HCT116 (cell line): ENCODE results near the gene HK3. TPM values are rescaled to one million over a fixed set of nuclear protein-coding genes. Genes with fewer than 3 reads are reported as not detected.

ENCODE experiments used
- ATAC-seq: fragments of 200-7000 bp; cut with Tn5 transposase; 2 replicates; pipeline ENCODE4 v1.9.1; 2020; ENCODE audit warnings: mild to moderate bottlenecking, moderate library complexity
- BruUV-seq: library from RNA; stranded (reverse); fragments of 400-500 nt; replicated peaks from 2 replicates; lab custom pipeline; 2021; lab: Mats Ljungman, UMichigan
- CTCF ChIA-PET: fragments of 300-600 bp; sonication (Branson Sonifier 250); formaldehyde crosslinking; loops from one replicate; lab custom pipeline; 2021; ENCODE audit warnings: antibody characterized with exemption; lab: Charles Lee
- POLR2A ChIA-PET: fragments of 300-600, 350-600 bp; sonication (Branson Sonifier 250); formaldehyde crosslinking; loops from one replicate; lab custom pipeline; 2021; ENCODE audit warnings: antibody characterized with exemption; lab: Charles Lee
- RAD21 ChIA-PET, 2 experiments: fragments of 300-600 bp; sonication (Branson Sonifier 250); formaldehyde crosslinking; loops; one replicate each; lab custom pipeline; 2023; ENCODE audit warnings: low total read pairs in 2 of 2; ENCODE audit not compliant: uncharacterized antibody in 2 of 2, unreplicated experiment in 2 of 2, low non-redundant PET in 1 of 2; lab: Charles Lee
- DNase-seq: peaks from one replicate; pipeline ENCODE4 v3.0.0-alpha.2; 2010; ENCODE audit warnings: low read depth, low spot score
- H2AFZ ChIP-seq: fragments of 200-600 bp; shearing (Covaris generic), sonication (generic); 2 replicates; pipeline ENCODE4 v1.6.1; 2017; ENCODE audit warnings: low read depth, mixed run types, mixed read lengths, antibody characterized with exemption, low read length; ENCODE audit not compliant: poor library complexity, severe bottlenecking
- H3K27ac ChIP-seq: 2 replicates; pipeline ENCODE4 v1.5.1; 2012; ENCODE audit warnings: low read depth, low read length
- H3K27me3 ChIP-seq: fragments of 200-600 bp; sonication (generic); 2 replicates; pipeline ENCODE4 v1.6.1; 2016; ENCODE audit warnings: mixed run types, low read length, mixed read lengths; ENCODE audit not compliant: insufficient read depth
- H3K36me3 ChIP-seq, 2 experiments: fragments of 200-500 bp in 1 of 2; fragments of 200-600 bp in 1 of 2; sonication (Bioruptor generic) in 1 of 2; sonication (generic) in 1 of 2; 2 replicates each; pipeline versions ENCODE4 v1.5.1 to v1.6.1; 2014 to 2016; ENCODE audit warnings: low read length in 2 of 2, inconsistent platforms in 1 of 2, mixed read lengths in 1 of 2, mixed run types in 1 of 2; ENCODE audit not compliant: insufficient read depth in 2 of 2, control insufficient read depth in 1 of 2
- H3K4me1 ChIP-seq, 2 experiments: fragments of 200-600 bp in 1 of 2; sonication (generic) in 1 of 2; 2 replicates each; pipeline versions ENCODE4 v1.5.1 to v1.6.1; 2012 to 2017; ENCODE audit warnings: low read length in 2 of 2, inconsistent platforms in 1 of 2, mild to moderate bottlenecking in 1 of 2, mixed read lengths in 1 of 2, mixed run types in 1 of 2, moderate library complexity in 1 of 2; ENCODE audit not compliant: insufficient read depth in 2 of 2, control insufficient read depth in 1 of 2
- H3K4me2 ChIP-seq: fragments of 200-600 bp; sonication (generic); 2 replicates; pipeline ENCODE4 v1.6.1; 2017; ENCODE audit warnings: mixed run types, low read length, mixed read lengths
- H3K4me3 ChIP-seq, 2 experiments: fragments of 200-600 bp in 1 of 2; sonication (generic) in 1 of 2; replicated peaks in 1 of 2; 2 replicates each; pipeline ENCODE4 v1.5.1; 2011 to 2016; ENCODE audit warnings: low read length in 2 of 2, control low read depth in 1 of 2, low read depth in 1 of 2, mild to moderate bottlenecking in 1 of 2, mixed read lengths in 1 of 2, mixed run types in 1 of 2
- H3K79me2 ChIP-seq: fragments of 200-600 bp; sonication (generic); 2 replicates; pipeline ENCODE4 v1.6.1; 2017; ENCODE audit warnings: mild to moderate bottlenecking, mixed run types, low read length, moderate library complexity, mixed read lengths; ENCODE audit not compliant: insufficient read depth
- H3K9ac ChIP-seq: fragments of 200-600 bp; sonication (generic); 2 replicates; pipeline ENCODE4 v1.6.1; 2016; ENCODE audit warnings: low read length, mixed read lengths
- H3K9me2 ChIP-seq: fragments of 200-600 bp; sonication (generic), shearing (Covaris generic); 2 replicates; pipeline ENCODE4 v1.6.1; 2017; ENCODE audit warnings: mixed run types, mild to moderate bottlenecking, moderate library complexity; ENCODE audit not compliant: insufficient read depth
- H3K9me3 ChIP-seq, 2 experiments: fragments of 200-500 bp in 1 of 2; fragments of 200-600 bp in 1 of 2; sonication (Bioruptor generic) in 1 of 2; sonication (generic) in 1 of 2; 2 replicates each; pipeline ENCODE4 v1.6.1; 2014 to 2017; ENCODE audit warnings: low read length in 2 of 2, mixed read lengths in 2 of 2, inconsistent platforms in 1 of 2, low read depth in 1 of 2, mild to moderate bottlenecking in 1 of 2, mixed run types in 1 of 2, moderate library complexity in 1 of 2; ENCODE audit not compliant: control insufficient read depth in 1 of 2, insufficient read depth in 1 of 2
- H4K20me1 ChIP-seq: fragments of 200-600 bp; sonication (generic), shearing (Covaris generic); 2 replicates; pipeline ENCODE4 v1.6.1; 2017; ENCODE audit warnings: mixed run types, mild to moderate bottlenecking, moderate library complexity; ENCODE audit not compliant: insufficient read depth
- EGR1 ChIP-seq: IDR thresholded peaks from 2 replicates; pipeline ENCODE4 v1.6.1; 2012; ENCODE audit warnings: low read depth
- ELF1 ChIP-seq: IDR thresholded peaks from 2 replicates; pipeline ENCODE4 v1.6.1; 2012; ENCODE audit warnings: low read depth, borderline replicate concordance
- EZH2 ChIP-seq: fragments of 200-600 bp; sonication (generic); IDR thresholded peaks from 2 replicates; pipeline ENCODE4 v1.6.1; 2017; ENCODE audit warnings: antibody characterized with exemption, mixed run types
- EZH2phosphoT487 ChIP-seq: fragments of 200-600 bp; IDR thresholded peaks from 2 replicates; pipeline ENCODE4 v1.6.1; 2018; ENCODE audit warnings: antibody characterized with exemption, borderline replicate concordance
- JUND ChIP-seq: IDR thresholded peaks from 2 replicates; pipeline ENCODE4 v1.6.1; 2012
- SIN3A ChIP-seq: IDR thresholded peaks from 2 replicates; pipeline ENCODE4 v1.6.1; 2012; ENCODE audit warnings: low read depth
- SP1 ChIP-seq: IDR thresholded peaks from 2 replicates; pipeline ENCODE4 v1.6.1; 2012; ENCODE audit warnings: low read depth
- TCF7L2 ChIP-seq: IDR thresholded peaks from 2 replicates; pipeline ENCODE4 v1.7.0; 2011; ENCODE audit warnings: borderline replicate concordance, inconsistent platforms; ENCODE audit not compliant: insufficient read depth, insufficient read length; ENCODE audit errors: extremely low read depth
- ZNF274 ChIP-seq: fragments of 200-500 bp; sonication (Bioruptor generic); IDR thresholded peaks from 2 replicates; pipeline ENCODE4 v1.6.1; 2014; ENCODE audit warnings: mild to moderate bottlenecking, low read depth, low read length, inconsistent platforms
- intact Hi-C: fragments of 100-400 bp; cut with micrococcal nuclease; formaldehyde crosslinking; loops from 2 replicates; pipeline ENCODE4 v1.10.0; 2022
- total RNA-seq: library from RNA; stranded (reverse); gene quantifications from one replicate; pipeline ENCODE4 v1.2.1, GENCODE V29; 2021; ENCODE audit not compliant: unreplicated experiment
- TF ChIP-seq, protein P1 (sequence below): IDR thresholded peaks from 2 replicates; pipeline ENCODE4 v1.6.1; 2012; ENCODE audit warnings: low read depth
- TF ChIP-seq, protein P2 (sequence below), 3 experiments: fragments of 200-600 bp in 1 of 3; sonication (generic) in 1 of 3; IDR thresholded peaks in 2 of 3; conservative IDR thresholded peaks in 1 of 3; 2 replicates each; pipeline ENCODE4 v1.5.1; 2012 to 2017; ENCODE audit warnings: low read depth in 2 of 3, low read length in 2 of 3, antibody characterized with exemption in 1 of 3, borderline replicate concordance in 1 of 3, control low read depth in 1 of 3, mild to moderate bottlenecking in 1 of 3, mixed read lengths in 1 of 3, mixed run types in 1 of 3, moderate library complexity in 1 of 3; ENCODE audit not compliant: insufficient read depth in 1 of 3

The HK3 gene
- total RNA-seq, 1 experiment from 2014 or later, result 0.30 TPM

- Histone ChIP-seq H2AFZ (no peak overlapping the region), H3K79me2 (no peaks in the 10 kb centered on the region), H3K4me2 (no peak overlapping the region), H4K20me1 (no peaks in the 10 kb centered on the region), H3K4me1 (no peaks in the 10 kb centered on the region), H3K9ac (no peak overlapping the region), H3K27ac (no peak overlapping the region), H3K27me3 (no peaks in the 10 kb centered on the region), H3K4me3 (no peak overlapping the region), H3K36me3 (no peaks in the 10 kb centered on the region), H3K9me3 (no peaks in the 10 kb centered on the region), H3K9me2 (no peaks in the 10 kb centered on the region)
- BruUV-seq, result no TSS peak
- POLR2A ChIA-PET, result no interaction called here
- DNase-seq, result no peak
- CTCF ChIA-PET, result no interaction called here
- no peak for TF ChIP-seq TCF7L2
- no peak for TF ChIP-seq EGR1
- TF ChIP-seq ZNF274, result no peak
- TF ChIP-seq, protein P1, sequence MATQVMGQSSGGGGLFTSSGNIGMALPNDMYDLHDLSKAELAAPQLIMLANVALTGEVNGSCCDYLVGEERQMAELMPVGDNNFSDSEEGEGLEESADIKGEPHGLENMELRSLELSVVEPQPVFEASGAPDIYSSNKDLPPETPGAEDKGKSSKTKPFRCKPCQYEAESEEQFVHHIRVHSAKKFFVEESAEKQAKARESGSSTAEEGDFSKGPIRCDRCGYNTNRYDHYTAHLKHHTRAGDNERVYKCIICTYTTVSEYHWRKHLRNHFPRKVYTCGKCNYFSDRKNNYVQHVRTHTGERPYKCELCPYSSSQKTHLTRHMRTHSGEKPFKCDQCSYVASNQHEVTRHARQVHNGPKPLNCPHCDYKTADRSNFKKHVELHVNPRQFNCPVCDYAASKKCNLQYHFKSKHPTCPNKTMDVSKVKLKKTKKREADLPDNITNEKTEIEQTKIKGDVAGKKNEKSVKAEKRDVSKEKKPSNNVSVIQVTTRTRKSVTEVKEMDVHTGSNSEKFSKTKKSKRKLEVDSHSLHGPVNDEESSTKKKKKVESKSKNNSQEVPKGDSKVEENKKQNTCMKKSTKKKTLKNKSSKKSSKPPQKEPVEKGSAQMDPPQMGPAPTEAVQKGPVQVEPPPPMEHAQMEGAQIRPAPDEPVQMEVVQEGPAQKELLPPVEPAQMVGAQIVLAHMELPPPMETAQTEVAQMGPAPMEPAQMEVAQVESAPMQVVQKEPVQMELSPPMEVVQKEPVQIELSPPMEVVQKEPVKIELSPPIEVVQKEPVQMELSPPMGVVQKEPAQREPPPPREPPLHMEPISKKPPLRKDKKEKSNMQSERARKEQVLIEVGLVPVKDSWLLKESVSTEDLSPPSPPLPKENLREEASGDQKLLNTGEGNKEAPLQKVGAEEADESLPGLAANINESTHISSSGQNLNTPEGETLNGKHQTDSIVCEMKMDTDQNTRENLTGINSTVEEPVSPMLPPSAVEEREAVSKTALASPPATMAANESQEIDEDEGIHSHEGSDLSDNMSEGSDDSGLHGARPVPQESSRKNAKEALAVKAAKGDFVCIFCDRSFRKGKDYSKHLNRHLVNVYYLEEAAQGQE, result no peak
- TF ChIP-seq EZH2, result no peak
- TF ChIP-seq, protein P2, sequence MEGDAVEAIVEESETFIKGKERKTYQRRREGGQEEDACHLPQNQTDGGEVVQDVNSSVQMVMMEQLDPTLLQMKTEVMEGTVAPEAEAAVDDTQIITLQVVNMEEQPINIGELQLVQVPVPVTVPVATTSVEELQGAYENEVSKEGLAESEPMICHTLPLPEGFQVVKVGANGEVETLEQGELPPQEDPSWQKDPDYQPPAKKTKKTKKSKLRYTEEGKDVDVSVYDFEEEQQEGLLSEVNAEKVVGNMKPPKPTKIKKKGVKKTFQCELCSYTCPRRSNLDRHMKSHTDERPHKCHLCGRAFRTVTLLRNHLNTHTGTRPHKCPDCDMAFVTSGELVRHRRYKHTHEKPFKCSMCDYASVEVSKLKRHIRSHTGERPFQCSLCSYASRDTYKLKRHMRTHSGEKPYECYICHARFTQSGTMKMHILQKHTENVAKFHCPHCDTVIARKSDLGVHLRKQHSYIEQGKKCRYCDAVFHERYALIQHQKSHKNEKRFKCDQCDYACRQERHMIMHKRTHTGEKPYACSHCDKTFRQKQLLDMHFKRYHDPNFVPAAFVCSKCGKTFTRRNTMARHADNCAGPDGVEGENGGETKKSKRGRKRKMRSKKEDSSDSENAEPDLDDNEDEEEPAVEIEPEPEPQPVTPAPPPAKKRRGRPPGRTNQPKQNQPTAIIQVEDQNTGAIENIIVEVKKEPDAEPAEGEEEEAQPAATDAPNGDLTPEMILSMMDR (IDR thresholded peaks at IDR 0.05 in 2 of 3, conservative IDR thresholded peaks at IDR 0.05 in 1 of 3; ENCODE audit: borderline replicate concordance in 1 of 3, insufficient read depth in 1 of 3, low read depth in 2 of 3, low read length in 2 of 3), result no peak
- TF ChIP-seq EZH2phosphoT487, result no peak
- no peak for TF ChIP-seq SP1
- no peak for TF ChIP-seq SIN3A
- no peak for TF ChIP-seq ELF1
- TF ChIP-seq JUND, result no peak
- intact Hi-C loops, result no loop called here
- RAD21 ChIA-PET, result no interaction called here
- ATAC-seq, result no peak
Observed at GRCh38 chr5:176866707-176867310, 32.3 kb downstream of the HK3 start.
